GDM1 (cell line): ENCODE data around the gene RHOT2.

Experiments used
- DNase-seq: peaks from one replicate; lab custom pipeline; 2025; lab: John Stamatoyannopoulos, UW

RHOT2 gene

GRCh38 chr16:715477-716199 lies 47.7 kb downstream of the RHOT2 start:
- DNase-seq: no peak

GRCh38 chr16:716200-716568 lies 48.3 kb downstream of the RHOT2 start:
- DNase-seq: no peak

GRCh38 chr16:716768-717325 lies 48.9 kb downstream of the RHOT2 start:
- no peak for DNase-seq

- DNase-seq: no peak
Measured at GRCh38 chr16:717450-718245, 49.7 kb downstream of the RHOT2 start.

GRCh38 chr16:718389-718788 lies 50.5 kb downstream of the RHOT2 start:
- DNase-seq: no peak

- no peak for DNase-seq
Measured at GRCh38 chr16:718922-719321, 51.0 kb downstream of the RHOT2 start.

GRCh38 chr16:719815-720446 lies 52.0 kb downstream of the RHOT2 start:
- no peak for DNase-seq

GRCh38 chr16:720447-720989 lies 52.6 kb downstream of the RHOT2 start:
- DNase-seq: no peak

GRCh38 chr16:720990-721764 lies 53.2 kb downstream of the RHOT2 start, which contains the start of gene ANTKMT:
Gene ANTKMT, plus strand, starts transcription at chr16:721146. Its CDS starts 129 bp downstream, at chr16:721275.
- peak; percentile 54 for DNase-seq

GRCh38 chr16:721765-722540 lies 54.0 kb downstream of the RHOT2 start:
- no peak for DNase-seq

- DNase-seq: no peak
Measured at GRCh38 chr16:722835-723633, 55.1 kb downstream of the RHOT2 start.

GRCh38 chr16:723695-724094 lies 55.8 kb downstream of the RHOT2 start:
- no peak for DNase-seq
